Stimulated activated naive CD4-positive, alpha-beta T cell (primary cell): ENCODE measurements around the gene FARP1.
A peak's percentile ranks its signal among the peaks of the same experiment; 100 is the strongest.
"Not testable (repeated sequence)": the region's sequence is repeated elsewhere in the genome, so short reads cannot be mapped to it uniquely, and the experiment has no call there.

ENCODE experiments used
- DNase-seq, 6 experiments: peaks; one replicate each; lab custom pipeline; 2025; lab: John Stamatoyannopoulos, UW

Gene FARP1

GRCh38 chr13:98260357-98261164, 117.7 kb downstream of the FARP1 start:
- no peak for DNase-seq

GRCh38 chr13:98261165-98261702, 118.3 kb downstream of the FARP1 start:
- no peak for DNase-seq

GRCh38 chr13:98262292-98262691, 119.4 kb downstream of the FARP1 start:
- DNase-seq, result no peak

- no peak for DNase-seq
Measured at GRCh38 chr13:98263841-98264240, 120.9 kb downstream of the FARP1 start.

GRCh38 chr13:98264877-98265276, 122.0 kb downstream of the FARP1 start:
- no peak for DNase-seq

- DNase-seq, result no peak
Measured at GRCh38 chr13:98265692-98266551, 123.0 kb downstream of the FARP1 start.

GRCh38 chr13:98267080-98267912, 124.4 kb downstream of the FARP1 start:
- no peak for DNase-seq

- DNase-seq, result no peak
Measured at GRCh38 chr13:98269386-98269785, 126.5 kb downstream of the FARP1 start.

GRCh38 chr13:98270819-98271218, 127.9 kb downstream of the FARP1 start:
- DNase-seq, result no peak

- not testable (repeated sequence) for DNase-seq
Measured at GRCh38 chr13:98271646-98272045, 128.8 kb downstream of the FARP1 start.

- DNase-seq, result no peak
Measured at GRCh38 chr13:98272549-98272948, 129.7 kb downstream of the FARP1 start.

GRCh38 chr13:98273067-98273823, 130.4 kb downstream of the FARP1 start:
- DNase-seq, result no peak

GRCh38 chr13:98273824-98274742, 131.2 kb downstream of the FARP1 start:
- DNase-seq, result no peak

GRCh38 chr13:98274921-98275487, 132.1 kb downstream of the FARP1 start:
- no peak for DNase-seq

- DNase-seq, result no peak
Measured at GRCh38 chr13:98275681-98276171, 132.8 kb downstream of the FARP1 start.

GRCh38 chr13:98276486-98276885, 133.6 kb downstream of the FARP1 start:
- no peak for DNase-seq

- DNase-seq, result no peak
Measured at GRCh38 chr13:98278068-98278724, 135.3 kb downstream of the FARP1 start.

- peak in 1 of 6 experiments; percentile 2 for DNase-seq
Measured at GRCh38 chr13:98279473-98280175, 136.7 kb downstream of the FARP1 start.
